Fibroblast of peridontal ligament (primary cell): Measurements from ENCODE around the gene TBX10.
"Not testable (repeated sequence)": the region's sequence is repeated elsewhere in the genome, so short reads cannot be mapped to it uniquely, and the experiment has no call there.

Source experiments
- DNase-seq: peaks from one replicate; pipeline ENCODE4 v3.0.0-alpha.2; 2010; ENCODE audit errors: extremely low read depth

TBX10 gene

DNA sequence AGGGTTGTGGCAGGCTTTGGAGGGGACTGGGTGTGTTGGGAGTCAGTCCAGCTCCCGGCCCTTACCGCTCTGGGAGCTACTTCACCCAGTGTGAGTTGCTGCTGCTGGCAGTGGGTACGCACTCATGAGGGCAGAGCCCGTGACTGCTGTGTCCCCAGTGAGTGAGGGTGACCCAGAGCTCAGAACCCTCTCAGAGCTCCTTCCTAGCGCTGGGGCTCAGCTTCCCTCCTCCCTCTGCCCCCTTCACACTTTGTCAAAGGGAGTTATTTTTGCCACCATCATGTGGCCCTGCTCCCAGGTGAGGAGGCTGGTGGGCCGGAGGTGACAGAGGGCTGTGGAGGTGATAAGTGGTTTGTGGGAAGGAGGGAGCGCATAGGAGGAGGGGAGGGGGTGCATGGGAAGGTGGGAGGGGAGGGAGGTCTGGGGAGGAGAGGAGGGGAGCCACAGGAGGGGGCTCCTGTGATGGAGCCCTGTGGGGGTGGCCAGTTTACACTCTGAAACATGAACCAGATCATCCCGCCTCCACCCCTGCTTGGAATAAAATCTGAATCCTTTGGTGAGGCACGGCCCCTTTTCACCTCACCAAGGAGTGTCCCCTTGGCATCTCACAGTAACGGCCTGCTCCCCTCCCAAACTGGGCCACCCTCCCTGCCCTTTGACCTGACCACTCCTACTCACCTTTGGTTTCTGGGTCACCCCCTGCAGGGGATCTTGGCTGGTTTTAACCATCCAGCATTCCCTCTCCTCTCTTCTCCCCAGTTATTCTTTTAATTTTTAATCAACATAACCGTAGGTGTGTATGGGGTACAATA, 22.9 kb downstream of the TBX10 start:
- DNase-seq, result no peak

DNA sequence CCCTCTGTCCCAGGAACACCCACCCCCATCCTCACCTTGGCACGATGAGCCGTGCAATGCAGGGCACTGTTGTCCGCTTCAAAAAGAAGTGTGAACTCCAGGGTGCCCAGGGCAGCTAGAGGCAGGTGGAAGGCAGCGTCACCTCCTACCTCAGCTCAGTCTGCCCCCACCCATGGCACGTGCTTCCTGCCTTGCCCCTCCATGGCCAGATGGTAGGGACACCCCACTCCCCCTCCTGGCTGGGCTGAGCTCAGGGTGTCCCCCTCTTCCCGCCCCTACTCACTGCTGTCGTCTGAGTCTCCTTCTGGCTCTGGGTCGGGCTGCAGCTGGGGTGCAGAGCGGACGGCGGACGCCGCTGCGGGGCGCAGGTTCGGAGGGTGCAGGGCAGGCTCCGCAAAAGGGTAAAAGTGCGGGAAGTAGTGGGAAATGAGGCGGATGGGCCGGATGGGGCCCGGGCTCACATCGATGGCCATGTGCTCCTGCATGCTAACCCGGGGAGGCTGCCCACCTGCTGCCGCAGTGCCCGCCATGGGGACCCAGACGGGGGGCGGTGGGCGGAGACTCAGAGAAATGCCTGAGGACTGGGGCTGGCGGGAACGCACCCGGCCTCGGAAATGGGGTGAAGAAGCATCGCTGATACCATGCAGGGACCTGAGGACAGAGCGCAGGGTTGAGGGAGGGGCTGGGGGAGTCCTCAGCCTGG, 23.7 kb downstream of the TBX10 start:
- no peak for DNase-seq

DNA sequence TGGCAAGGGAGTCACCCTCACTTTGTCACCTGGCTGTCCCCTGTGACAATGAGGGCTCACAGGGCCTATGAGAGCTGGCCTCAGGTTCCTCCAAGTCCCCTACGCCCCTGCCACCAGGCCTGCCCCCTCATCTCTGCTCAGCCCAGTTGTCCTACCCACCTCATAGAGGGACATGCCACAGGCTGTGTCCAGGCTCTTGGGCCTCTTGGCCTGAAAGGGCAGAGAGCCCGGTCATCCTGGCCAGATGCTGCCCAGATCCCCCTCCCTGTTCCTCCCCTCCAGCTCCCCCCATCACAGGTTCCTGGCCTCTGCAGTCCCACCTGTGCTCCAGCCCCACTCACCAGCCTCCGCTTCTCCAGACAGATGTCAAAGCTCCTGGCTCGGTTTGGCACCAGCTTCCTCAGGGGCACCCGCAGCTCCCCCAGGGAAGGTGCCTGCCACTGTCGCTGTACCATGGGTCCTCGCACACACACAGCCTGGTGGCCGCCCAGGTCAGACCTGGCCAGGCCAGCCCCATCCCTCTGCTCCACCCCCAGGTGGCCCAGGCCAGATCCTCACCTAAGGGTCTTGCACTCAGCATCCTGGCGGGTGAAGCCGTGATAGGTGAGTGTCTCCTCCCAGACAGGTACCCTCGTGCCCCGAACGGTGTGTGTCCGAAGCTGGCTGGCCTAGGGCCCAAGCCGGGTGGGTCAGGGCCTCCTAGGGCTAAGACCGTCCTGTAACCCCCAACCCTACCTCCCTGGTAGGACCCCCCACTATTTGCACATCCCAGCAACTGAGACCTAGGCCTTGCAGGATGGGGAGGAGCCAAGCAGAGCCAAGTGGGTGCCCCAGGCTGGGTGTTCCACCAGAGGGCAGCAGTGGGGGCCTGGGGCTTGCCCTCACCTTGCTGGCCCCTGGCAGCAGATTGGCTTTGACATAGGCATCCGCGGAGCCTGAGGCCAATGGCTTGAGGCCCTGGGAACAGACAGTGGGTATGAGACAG, 24.5 kb downstream of the TBX10 start:
- no peak for DNase-seq

DNA sequence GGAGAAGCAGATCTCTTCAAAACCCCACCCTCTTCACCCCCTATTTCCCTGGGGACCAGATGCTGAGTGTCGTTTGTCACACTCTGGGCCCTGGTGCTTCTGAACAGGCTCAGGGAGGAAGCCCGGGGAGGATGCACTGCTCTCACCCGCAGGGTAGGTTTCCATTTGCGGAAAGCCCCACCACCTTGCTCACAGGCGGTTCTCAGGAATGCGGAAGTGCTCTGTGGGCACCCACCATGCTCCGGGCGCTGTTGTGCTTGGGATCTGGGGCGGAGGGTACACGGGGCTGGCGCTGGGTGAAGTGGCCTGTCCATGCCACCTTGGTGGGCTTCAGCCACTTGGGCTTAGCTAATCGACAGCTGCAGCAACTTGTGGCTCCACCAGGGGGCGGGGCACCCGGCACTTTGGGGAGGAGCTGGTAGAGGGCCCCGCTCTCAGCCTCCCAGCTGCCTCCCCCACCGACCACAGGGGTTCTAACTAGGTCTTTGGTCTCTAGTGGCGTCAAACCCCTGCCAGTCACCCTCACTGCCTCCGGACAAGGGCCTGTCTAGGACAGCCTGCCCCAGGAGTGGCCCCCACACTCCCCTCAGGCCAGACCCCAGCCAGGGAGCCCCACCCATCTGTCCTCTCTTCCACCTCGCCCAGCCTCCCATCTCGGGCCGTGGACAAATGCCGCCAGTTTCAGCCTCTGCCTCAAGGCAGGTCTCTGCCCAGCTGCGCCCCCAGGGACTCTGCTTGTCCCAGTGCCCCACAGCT, 25.4 kb downstream of the TBX10 start:
- DNase-seq, result peak; percentile 32

DNA sequence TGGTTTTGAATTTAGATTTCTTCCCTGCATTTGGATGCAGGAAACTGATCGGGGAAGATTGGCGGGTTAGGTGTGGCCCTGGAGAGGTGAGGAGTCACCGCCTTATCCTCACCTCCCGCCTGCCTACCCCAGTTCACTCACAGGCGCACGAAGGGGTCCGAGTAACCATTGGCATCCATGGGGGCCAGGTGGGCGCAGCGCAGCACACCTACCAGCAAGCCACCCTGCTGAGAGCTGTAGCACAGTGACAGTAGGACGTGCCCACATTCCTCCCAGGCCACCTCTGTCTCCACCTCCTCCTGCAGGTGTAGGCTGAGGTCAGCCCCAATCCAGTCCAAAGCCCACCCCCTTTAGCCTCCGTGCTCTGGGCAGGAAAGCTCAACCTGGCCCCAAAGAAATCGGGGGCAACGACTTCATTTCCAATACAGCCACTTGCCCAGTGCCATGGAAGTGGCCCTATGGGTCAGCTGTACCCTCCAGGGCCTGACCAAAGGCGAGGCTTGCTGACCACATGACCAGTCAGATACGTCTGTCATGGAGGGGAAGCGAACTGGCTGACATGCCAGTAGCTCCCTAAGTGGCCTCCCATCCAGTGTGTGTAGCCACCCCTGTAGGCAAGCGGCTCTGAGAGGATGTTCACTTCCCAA, 26.1 kb downstream of the TBX10 start:
- DNase-seq, result no peak

DNA sequence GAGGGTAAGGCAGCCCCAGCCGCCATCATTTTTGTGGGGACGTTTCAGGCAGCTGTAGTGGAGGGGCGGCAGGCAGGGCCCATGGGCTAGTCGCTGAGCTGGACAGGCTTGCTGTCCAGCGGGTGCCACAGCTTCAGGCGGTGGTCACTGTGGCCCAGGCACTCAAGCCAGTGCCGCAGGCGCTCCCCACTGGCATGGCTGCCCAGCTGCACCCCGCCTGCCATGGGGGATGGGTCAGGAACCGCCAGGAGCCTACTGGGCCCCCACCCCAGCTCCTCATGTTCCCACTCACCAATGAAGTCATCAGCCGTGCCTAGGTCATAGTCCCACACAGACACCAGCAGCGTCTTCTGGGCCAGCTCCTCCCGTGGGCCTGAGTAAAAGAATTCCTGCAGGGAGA, 26.8 kb downstream of the TBX10 start:
- no peak for DNase-seq

DNA sequence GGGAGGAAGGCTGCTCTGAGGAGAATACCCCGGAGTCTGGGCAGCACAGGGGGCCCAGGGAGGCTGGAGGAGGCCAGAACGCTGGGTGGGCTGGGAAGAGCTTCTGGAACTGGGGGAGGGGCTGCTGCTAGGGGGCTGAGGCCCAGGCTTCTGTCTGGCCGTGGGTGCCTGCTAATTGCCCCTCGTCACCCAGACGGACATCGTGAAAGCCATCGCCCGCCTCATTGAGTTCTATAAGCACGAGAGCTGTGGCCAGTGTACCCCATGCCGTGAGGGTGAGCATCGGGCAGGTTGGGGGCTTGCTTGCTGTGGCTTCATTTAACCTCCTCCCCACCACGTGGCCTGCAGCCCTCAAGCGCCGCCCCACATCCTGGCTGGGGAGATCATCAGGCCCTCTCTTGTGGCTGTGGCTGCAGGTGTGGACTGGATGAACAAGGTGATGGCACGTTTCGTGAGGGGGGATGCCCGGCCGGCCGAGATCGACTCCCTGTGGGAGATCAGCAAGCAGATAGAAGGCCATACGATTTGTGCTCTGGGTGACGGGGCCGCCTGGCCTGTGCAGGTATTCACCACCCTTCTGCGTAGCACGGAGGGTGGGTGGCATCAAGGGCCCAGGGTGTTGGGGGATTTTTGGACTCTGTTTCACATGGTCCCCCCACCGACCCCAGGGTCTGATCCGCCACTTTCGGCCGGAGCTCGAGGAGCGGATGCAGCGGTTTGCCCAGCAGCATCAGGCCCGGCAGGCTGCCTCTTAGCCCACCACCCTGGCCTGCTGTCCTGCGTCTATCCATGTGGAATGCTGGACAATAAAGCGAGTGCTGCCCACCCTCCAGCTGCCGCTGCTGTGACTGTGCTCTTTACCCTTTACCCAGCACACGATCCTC, 27.6 kb downstream of the TBX10 start:
- DNase-seq, result no peak

DNA sequence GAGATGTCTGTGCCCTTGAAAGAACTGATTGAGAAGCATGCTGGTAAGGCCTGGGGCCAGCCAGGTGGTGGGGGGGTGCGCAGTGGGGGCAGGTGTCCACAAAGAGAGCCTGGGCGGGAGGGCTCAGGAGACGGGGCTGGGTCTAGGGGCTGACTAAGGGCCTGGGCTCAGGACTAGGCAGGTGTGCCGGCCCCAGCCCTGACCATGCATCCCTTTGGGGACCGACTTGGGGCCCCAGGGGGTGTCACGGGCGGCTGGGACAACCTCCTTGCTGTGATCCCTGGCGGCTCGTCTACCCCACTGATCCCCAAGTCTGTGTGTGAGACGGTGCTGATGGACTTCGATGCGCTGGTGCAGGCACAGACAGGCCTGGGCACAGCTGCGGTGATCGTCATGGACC, 28.4 kb downstream of the TBX10 start:
- DNase-seq, result no peak

DNA sequence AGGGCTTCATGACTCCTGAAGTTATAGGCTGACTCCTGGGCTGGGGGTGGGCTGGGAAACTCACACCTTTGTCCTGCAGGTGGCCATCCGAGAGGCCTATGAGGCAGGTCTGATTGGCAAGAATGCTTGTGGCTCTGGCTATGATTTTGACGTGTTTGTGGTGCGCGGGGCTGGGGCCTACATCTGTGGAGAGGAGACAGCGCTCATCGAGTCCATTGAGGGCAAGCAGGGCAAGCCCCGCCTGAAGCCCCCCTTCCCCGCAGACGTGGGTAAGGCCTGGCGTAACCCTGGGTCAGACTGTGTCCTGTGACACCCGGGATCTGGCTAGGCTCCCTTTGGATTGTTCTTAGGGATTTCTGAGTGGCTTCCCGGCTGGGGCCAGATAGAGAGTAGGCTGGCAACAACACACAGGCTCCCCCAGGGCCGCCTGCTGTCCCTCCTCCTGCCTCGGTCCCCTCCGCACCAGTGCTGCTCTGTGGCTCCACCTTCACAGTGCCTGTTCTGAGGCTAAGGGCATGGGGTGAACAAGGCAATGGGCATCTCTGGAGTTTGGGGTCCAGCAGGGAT, 29.2 kb downstream of the TBX10 start:
- no peak for DNase-seq

DNA sequence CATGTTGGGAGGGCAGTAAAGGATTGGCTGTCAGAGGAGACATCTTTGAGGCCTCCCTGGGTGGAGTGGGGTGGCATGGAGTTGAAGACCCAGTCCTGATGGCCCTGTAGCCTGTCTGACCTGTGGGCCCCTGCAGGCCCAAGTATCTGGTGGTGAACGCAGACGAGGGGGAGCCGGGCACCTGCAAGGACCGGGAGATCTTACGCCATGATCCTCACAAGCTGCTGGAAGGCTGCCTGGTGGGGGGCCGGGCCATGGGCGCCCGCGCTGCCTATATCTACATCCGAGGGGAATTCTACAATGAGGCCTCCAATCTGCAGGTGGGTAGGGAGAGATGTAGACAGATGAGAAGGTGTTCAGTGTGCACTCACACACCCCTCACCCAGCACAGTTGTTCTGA, 30.2 kb downstream of the TBX10 start:
- DNase-seq, result no peak

DNA sequence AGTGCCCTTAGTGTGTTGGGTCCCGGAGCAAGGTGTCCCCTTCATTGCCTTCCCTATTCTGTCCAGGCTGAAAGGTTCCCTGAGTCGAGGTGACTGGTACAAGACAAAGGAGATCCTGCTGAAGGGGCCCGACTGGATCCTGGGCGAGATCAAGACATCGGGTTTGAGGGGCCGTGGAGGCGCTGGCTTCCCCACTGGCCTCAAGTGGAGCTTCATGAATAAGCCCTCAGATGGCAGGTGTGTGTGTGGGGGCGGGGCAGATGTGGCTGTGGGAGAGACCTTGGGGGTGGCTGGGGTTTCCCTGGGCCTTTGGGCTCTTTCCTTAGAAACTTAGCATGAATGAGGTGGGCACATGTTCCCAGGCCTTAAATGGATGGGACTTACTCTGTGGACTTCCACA, 31.1 kb downstream of the TBX10 start:
- no peak for DNase-seq

DNA sequence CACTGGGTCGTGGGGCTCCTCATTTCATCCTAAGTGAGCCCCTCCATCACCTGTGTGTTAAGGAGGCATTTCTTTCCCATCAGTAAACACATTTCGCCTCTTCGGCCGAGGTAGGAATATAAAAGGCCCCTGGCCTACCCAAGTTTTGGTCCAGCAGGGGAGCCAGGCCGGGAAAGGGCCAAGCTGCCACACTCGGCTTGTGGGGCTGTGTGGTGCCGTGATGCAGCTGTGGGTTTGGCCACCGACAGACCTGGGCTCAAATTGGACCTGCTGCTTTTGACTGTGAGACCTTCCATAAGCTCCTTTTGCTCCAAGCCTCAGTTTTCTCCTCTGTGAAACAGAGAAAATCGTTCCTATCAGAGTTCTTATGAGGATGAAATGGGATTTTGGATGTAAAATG, 32.1 kb downstream of the TBX10 start:
- no peak for DNase-seq

DNA sequence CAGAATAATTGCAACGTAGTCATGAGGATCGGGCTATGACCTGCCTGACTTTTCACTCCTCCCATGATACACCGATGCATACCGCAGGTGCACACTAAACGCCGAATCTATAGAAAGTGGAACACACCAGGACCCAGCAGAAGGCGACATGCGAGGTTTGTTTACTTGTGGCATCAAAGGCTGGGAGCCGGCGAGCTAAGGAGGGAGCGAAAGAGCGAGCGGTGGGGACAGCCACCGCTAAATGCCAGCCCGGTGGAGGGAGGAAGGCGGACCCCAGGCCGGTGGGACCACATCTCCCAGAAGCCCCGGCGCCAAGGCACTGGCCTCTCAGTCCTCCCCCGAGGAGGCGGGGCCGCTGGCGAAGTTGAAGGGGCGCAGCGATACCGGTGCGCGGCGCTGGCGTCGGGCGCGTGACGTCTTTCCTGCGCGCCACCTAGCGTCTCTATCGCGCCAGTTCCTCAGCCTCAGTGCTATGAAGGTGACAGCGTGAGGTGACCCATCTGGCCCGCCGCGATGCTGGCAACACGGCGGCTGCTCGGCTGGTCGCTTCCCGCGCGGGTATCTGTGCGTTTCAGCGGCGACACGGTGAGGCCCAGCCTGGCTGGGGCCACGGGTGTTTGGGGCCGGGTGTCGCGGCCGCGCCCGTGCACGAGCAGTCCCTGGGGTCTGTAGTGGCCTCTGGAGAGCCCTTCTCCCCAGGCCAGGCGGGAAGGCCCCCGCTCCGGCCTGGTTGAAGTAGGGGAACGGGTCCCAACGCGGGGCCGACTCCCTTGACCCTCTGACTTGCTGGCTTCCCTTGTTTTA, 32.9 kb downstream of the TBX10 start, which contains the start of gene NDUFV1:
NDUFV1 (plus strand) TSS at position 445 of the 804 bp plus-strand sequence; CDS start at position 514, 69 bp downstream.
- DNase-seq, result peak; percentile 85

DNA sequence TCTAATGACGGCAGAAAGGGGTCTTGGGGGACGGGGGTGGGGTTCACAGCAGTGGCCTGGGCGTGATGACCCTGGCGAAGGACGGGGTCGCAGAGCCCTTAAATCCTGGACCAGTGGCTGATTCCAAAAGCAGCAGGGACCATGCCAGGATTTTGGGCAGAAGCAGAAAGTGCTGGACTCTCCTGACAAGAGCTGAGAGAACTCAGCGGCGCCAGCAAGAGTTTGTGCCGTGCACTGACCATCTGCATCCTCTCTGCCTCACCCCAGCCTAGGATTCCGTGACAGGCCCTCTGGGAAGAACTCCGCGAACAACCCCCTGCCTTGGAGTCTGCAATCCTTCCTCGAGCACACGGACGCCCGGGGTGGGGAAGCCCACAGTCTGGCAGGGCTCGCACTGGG, 33.5 kb downstream of the TBX10 start:
- no peak for DNase-seq

DNA sequence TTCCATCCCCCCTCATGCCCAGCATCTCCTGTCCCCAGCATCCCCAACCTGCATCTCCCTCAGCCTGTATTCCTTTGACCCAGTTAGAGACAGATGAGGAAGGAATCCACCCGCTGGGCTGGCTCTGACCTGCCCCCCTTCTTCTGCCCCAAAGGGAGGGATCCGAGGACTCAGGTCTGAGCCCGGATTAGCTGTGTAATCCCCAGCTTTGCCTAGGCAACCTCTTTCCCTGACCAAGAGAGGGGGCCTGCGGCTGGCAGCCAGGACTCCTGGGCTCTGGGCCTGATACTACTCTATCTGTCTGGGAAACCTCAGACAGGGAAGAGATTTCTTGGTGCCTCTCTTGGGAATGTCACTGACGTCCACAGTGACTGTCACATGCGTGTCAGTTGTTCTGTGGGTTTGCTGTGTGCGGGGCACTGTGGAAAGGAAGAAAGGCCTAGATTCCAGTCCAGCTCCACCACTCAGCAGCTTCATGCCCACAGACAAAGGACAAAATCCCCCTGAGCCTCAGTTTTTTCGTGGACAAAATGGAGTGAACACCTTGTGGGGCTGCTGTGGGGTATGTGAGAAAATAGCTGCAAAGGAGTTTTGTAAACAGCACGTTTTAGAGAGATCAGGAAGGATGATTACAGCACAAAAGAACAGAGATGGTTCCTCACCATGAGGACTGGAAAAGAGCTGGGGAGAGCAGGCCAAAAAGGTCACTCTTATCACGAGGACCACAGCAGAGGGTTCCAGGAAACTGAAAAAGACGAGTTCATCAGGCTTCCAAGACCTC, 34.1 kb downstream of the TBX10 start:
- no peak for DNase-seq

DNA sequence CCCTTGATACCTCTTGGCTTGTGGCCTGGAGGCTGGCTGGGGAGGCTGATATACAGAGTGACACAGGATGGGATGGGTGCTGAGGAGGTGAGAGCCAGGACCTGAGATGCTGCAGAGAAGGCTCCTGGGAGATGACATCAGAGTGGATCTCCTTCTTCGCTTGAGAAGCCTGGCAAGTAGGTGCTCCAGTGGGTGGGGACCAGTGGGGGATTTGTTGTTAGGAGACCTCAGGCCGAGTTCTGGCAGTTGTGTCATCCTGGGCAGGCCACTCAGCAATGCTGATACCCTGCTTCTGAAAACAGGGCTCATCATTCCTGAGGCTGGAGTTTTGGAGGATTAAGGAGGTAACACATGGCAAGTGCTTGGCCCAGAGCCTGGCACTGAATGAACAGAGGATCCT, 34.7 kb downstream of the TBX10 start:
- DNase-seq, result no peak

DNA sequence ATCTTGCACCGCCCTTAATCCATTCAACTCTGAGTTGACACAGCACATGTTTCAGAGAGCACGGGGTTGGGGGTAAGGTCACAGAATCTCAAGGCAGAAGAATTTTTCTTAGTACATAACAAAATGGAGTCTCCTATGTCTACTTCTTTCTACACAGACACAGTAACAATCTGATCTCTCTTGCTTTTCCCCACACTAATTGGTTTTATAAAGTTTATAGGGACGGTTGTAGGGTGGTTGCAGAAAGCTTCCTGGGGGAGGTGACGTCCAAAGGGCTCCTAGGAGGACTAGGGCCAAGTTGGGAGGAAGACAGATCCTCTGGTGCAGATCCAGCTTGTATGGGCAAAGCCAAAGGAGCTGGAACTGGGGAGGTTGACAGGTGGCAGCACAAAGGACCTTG, 35.4 kb downstream of the TBX10 start:
- DNase-seq, result not testable (repeated sequence)

DNA sequence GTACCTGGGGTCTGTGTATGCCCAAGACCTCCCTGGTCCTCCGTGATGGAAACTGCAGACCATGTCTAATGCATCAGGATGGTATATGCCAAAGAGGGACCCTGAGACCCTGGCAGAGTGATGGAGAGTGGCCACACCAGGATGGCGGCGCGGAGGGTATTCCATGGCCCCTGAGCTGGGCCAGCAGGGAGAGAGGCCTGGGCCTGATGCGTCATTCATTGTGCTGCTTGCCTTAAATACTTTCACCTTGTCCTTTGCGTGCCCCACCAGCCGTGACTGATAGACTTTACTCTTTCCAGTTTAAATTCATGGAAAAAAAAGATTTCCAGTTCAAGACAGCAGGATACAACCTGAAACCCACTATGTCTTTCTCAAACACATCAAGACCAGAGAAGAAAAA, 38.5 kb downstream of the TBX10 start:
- DNase-seq, result no peak
